ENCODE results near the gene SPATA19. TPM values are rescaled to one million over a fixed set of nuclear protein-coding genes. Genes with fewer than 3 reads are reported as not detected.

SPATA19 gene
- polyA plus RNA-seq, 2 of the 4 experiments (the other 2 are of a cell fraction) = not detected

GRCh38 chr11:133803026-133803425 is 42.3 kb downstream of the SPATA19 start:
- no peak for FAIRE-seq
- CTCF ChIA-PET = no interaction called here
- 9% methylated on average over 7 of the region's 7 CpGs for whole genome bisulfite sequencing (ENCODE audit: missing lambda C conversion rate)

GRCh38 chr11:133801356-133801755 is 44.0 kb downstream of the SPATA19 start:
- DNase-seq (ENCODE audit: low read depth in 1 of 2, low spot score in 1 of 2) = no peak
- WGBS (ENCODE audit: missing lambda C conversion rate) = 0% methylated on average over 4 of the region's 4 CpGs

More at GRCh38 chr11:133803026-133803425, 42.3 kb downstream of the SPATA19 start:
- no peak for DNase-seq (ENCODE audit: low read depth in 1 of 2, low spot score in 1 of 2)
- TF ChIP-seq ZC3H11A (IDR thresholded peaks at IDR 0.05) (no peak), E2F6 (IDR thresholded peaks at IDR 0.05; ENCODE audit: borderline replicate concordance, low read depth) (no peak), CHD4 (IDR thresholded peaks at IDR 0.05; ENCODE audit: borderline replicate concordance) (no peak), BHLHE40 (IDR thresholded peaks at IDR 0.05; ENCODE audit: low read depth, low read length) (no peak), FOSL2 (IDR thresholded peaks at IDR 0.05) (no peak), FOSL2 (CRISPR knock-in tag; IDR thresholded peaks at IDR 0.05) (no peak), MAX (IDR thresholded peaks at IDR 0.05) (no peak), RFX5 (IDR thresholded peaks at IDR 0.05) (no peak), POLR2A (IDR thresholded peaks at IDR 0.05; ENCODE audit: low read length) (no peak), NPAS2 (CRISPR knock-in tag; IDR thresholded peaks at IDR 0.05; ENCODE audit: borderline replicate concordance) (no peak), TFCP2L1 (CRISPR knock-in tag; IDR thresholded peaks at IDR 0.05) (no peak), GATA3 (IDR thresholded peaks at IDR 0.05; ENCODE audit: borderline replicate concordance) (no peak), RAD21 (conservative IDR thresholded peaks at IDR 0.05 in 1 of 2, IDR thresholded peaks at IDR 0.05 in 1 of 2) (no peak), NFE2L2 (conservative IDR thresholded peaks at IDR 0.05; ENCODE audit: low read length) (no peak), RCOR1 (IDR thresholded peaks at IDR 0.05; ENCODE audit: low read depth, low read length) (no peak), KDM5A (IDR thresholded peaks at IDR 0.05) (no peak), RNF2 (IDR thresholded peaks at IDR 0.05; ENCODE audit: borderline replicate concordance, low read depth) (no peak), SREBF2 (IDR thresholded peaks at IDR 0.05) (no peak)
- ATAC-seq = no peak
- POLR2A ChIA-PET = no interaction called here
- no peaks in the 10 kb centered on the region for H3K9me3 ChIP-seq
- H3K4me1 ChIP-seq = no peaks in the 10 kb centered on the region
- no peak overlapping the region for H3K27ac ChIP-seq
- H3K4me3 ChIP-seq = no peak overlapping the region
- no peak overlapping the region for H3K4me2 ChIP-seq

More at GRCh38 chr11:133801356-133801755, 44.0 kb downstream of the SPATA19 start:
- no peaks in the 10 kb centered on the region for H3K9me3 ChIP-seq
- POLR2A ChIA-PET = no interaction called here
- CTCF ChIA-PET = no interaction called here
- FAIRE-seq (no peak), ATAC-seq (no peak)
- H3K4me2 ChIP-seq = no peak overlapping the region
- no peak overlapping the region for H3K4me3 ChIP-seq
- TF ChIP-seq ZFP36 (IDR thresholded peaks at IDR 0.05; ENCODE audit: borderline replicate concordance, partially characterized antibody) = no peak
- TF ChIP-seq CHD4 (IDR thresholded peaks at IDR 0.05; ENCODE audit: borderline replicate concordance) = no peak
- no peak for TF ChIP-seq ELK1 (IDR thresholded peaks at IDR 0.05; ENCODE audit: low read depth, low read length)
- TF ChIP-seq ATOH8 (CRISPR knock-in tag; IDR thresholded peaks at IDR 0.05; ENCODE audit: low read depth) = no peak
- no peak for TF ChIP-seq HES2 (IDR thresholded peaks at IDR 0.05)
- no peaks in the 10 kb centered on the region for H3K4me1 ChIP-seq
- no peak overlapping the region for H3K27ac ChIP-seq

All from A549 (cell line).